ENCODE measurements around the gene CLASRP.

DNA sequence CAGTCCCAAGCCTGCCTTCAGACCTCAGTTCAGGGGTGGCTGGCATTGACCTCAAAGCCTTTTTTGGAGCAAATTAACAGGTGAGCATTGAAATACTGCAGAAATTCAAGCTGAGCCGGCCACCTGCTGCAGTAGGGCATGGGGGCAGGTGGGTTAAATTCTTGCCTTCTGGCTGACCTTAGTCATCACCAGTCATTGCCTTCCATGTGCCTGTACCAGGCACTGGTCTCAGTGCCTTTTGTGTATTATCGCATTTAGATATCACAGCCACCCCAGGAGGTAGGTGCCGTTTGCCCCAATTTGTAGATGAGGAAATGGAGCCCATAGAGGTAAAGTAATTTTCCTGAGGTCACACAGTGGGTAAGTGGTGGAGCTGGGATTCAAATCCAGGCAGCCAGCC is 61.4 kb downstream of the CLASRP start:
- TF ChIP-seq, protein P1, sequence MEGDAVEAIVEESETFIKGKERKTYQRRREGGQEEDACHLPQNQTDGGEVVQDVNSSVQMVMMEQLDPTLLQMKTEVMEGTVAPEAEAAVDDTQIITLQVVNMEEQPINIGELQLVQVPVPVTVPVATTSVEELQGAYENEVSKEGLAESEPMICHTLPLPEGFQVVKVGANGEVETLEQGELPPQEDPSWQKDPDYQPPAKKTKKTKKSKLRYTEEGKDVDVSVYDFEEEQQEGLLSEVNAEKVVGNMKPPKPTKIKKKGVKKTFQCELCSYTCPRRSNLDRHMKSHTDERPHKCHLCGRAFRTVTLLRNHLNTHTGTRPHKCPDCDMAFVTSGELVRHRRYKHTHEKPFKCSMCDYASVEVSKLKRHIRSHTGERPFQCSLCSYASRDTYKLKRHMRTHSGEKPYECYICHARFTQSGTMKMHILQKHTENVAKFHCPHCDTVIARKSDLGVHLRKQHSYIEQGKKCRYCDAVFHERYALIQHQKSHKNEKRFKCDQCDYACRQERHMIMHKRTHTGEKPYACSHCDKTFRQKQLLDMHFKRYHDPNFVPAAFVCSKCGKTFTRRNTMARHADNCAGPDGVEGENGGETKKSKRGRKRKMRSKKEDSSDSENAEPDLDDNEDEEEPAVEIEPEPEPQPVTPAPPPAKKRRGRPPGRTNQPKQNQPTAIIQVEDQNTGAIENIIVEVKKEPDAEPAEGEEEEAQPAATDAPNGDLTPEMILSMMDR (IDR thresholded peaks at IDR 0.05; ENCODE audit: insufficient read depth, low read length) = no peak
- TF ChIP-seq, protein P2, sequence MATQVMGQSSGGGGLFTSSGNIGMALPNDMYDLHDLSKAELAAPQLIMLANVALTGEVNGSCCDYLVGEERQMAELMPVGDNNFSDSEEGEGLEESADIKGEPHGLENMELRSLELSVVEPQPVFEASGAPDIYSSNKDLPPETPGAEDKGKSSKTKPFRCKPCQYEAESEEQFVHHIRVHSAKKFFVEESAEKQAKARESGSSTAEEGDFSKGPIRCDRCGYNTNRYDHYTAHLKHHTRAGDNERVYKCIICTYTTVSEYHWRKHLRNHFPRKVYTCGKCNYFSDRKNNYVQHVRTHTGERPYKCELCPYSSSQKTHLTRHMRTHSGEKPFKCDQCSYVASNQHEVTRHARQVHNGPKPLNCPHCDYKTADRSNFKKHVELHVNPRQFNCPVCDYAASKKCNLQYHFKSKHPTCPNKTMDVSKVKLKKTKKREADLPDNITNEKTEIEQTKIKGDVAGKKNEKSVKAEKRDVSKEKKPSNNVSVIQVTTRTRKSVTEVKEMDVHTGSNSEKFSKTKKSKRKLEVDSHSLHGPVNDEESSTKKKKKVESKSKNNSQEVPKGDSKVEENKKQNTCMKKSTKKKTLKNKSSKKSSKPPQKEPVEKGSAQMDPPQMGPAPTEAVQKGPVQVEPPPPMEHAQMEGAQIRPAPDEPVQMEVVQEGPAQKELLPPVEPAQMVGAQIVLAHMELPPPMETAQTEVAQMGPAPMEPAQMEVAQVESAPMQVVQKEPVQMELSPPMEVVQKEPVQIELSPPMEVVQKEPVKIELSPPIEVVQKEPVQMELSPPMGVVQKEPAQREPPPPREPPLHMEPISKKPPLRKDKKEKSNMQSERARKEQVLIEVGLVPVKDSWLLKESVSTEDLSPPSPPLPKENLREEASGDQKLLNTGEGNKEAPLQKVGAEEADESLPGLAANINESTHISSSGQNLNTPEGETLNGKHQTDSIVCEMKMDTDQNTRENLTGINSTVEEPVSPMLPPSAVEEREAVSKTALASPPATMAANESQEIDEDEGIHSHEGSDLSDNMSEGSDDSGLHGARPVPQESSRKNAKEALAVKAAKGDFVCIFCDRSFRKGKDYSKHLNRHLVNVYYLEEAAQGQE (IDR thresholded peaks at IDR 0.05; ENCODE audit: insufficient replicate concordance, low read depth) = no peak

Data from HL-60 (cell line).